ENCODE measurements around the gene SUFU. TPM values are rescaled to one million over a fixed set of nuclear protein-coding genes. Genes with fewer than 3 reads are reported as not detected.

Gene SUFU
- total RNA-seq, 1 experiment from 2014 or later = 2.7 TPM

DNA sequence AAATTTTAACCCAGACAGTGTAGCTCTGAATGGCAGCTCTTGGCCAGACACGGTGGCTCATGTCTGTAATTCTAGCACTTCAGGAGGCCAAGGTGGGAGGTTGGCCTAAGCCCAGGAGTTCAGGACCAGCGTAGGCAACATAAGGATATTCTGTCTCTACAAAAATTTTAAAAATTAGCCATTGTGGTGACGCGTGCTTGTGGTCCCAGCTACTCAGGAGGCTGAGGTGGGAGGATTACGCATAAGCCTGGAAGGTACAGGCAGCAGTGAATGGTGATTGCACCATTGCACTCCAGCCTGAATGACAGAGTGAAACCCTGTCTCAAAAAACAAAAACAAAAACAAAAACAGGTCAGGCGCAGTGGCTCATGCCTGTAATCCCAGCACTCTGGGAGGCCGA is 50.0 kb downstream of the SUFU start:
- Histone ChIP-seq H3F3A (ENCODE audit: low read length, unreplicated experiment) (no peaks in the 10 kb centered on the region), H3K9ac (ENCODE audit: low read length) (no peak overlapping the region), H3K27ac (ENCODE audit: low read length) (no peak overlapping the region), H3K36me3 (ENCODE audit: low read depth, low read length) (no peaks in the 10 kb centered on the region), H3K9me3 (ENCODE audit: low read length) (no peaks in the 10 kb centered on the region), H3K79me2 (ENCODE audit: low read length) (no peaks in the 10 kb centered on the region), H3K4me1 (ENCODE audit: insufficient read depth, low read length) (no peaks in the 10 kb centered on the region), H3K4me2 (ENCODE audit: low read length) (no peak overlapping the region), H3K27me3 (ENCODE audit: low read length) (no peaks in the 10 kb centered on the region), H3K4me3 (ENCODE audit: low read length) (no peak overlapping the region), H4K20me1 (ENCODE audit: low read length) (no peaks in the 10 kb centered on the region), H3K9me2 (replicated peaks; ENCODE audit: low read length) (no peaks in the 10 kb centered on the region), H2AFZ (ENCODE audit: low read length) (no peak overlapping the region)
- DNase-seq (no peak), ATAC-seq (no peak)
- intact Hi-C loops (cut with micrococcal nuclease) = no loop called here
- ChIA-PET POLR2A (ENCODE audit: unreplicated experiment) (no interaction called here), CTCF (no interaction called here)
- BruUV-seq (replicated peaks) = no TSS peak
- TF ChIP-seq EZH2phosphoT487 (IDR thresholded peaks at IDR 0.05; ENCODE audit: borderline replicate concordance, low read length) (no peak), EZH2 (IDR thresholded peaks at IDR 0.05; ENCODE audit: low read length, unreplicated experiment) (no peak)
- TF ChIP-seq, protein P1, sequence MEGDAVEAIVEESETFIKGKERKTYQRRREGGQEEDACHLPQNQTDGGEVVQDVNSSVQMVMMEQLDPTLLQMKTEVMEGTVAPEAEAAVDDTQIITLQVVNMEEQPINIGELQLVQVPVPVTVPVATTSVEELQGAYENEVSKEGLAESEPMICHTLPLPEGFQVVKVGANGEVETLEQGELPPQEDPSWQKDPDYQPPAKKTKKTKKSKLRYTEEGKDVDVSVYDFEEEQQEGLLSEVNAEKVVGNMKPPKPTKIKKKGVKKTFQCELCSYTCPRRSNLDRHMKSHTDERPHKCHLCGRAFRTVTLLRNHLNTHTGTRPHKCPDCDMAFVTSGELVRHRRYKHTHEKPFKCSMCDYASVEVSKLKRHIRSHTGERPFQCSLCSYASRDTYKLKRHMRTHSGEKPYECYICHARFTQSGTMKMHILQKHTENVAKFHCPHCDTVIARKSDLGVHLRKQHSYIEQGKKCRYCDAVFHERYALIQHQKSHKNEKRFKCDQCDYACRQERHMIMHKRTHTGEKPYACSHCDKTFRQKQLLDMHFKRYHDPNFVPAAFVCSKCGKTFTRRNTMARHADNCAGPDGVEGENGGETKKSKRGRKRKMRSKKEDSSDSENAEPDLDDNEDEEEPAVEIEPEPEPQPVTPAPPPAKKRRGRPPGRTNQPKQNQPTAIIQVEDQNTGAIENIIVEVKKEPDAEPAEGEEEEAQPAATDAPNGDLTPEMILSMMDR (conservative IDR thresholded peaks at IDR 0.05; ENCODE audit: low read depth, low read length) = no peak

DNA sequence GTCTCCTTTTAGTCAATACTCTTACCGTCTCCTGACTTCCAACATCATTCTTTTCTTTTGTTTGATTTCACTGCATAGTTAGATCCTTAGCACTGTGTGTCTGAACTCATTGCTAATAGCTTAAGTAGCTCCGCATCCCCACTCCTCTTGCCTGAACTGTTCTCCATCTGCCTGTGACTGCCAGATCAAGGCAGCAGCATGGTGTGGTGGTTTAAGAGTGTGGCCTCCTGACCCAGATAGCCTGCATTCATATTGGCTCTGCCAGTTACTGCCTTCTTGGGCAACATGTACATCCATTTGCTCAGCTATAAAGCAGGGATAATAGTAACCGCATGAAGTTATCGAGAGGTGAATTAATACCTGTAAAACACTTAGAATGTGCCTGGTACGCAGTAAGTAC is 50.8 kb downstream of the SUFU start:
- no peaks in the 10 kb centered on the region for H3K9me3 ChIP-seq (ENCODE audit: low read length)
- H3K36me3 ChIP-seq (ENCODE audit: low read depth, low read length) = no peaks in the 10 kb centered on the region
- no peaks in the 10 kb centered on the region for H3F3A ChIP-seq (ENCODE audit: low read length, unreplicated experiment)
- BruUV-seq (replicated peaks) = no TSS peak
- no peak overlapping the region for H3K4me2 ChIP-seq (ENCODE audit: low read length)
- ATAC-seq (no peak), DNase-seq (no peak)
- intact Hi-C loops (cut with micrococcal nuclease) = no loop called here
- H3K9ac ChIP-seq (ENCODE audit: low read length) = no peak overlapping the region
- H3K9me2 ChIP-seq (replicated peaks; ENCODE audit: low read length) = no peaks in the 10 kb centered on the region
- H3K27me3 ChIP-seq (ENCODE audit: low read length) = no peaks in the 10 kb centered on the region
- CTCF ChIA-PET = no interaction called here
- POLR2A ChIA-PET (ENCODE audit: unreplicated experiment) = no interaction called here
- TF ChIP-seq EZH2phosphoT487 (IDR thresholded peaks at IDR 0.05; ENCODE audit: borderline replicate concordance, low read length) (no peak), EZH2 (IDR thresholded peaks at IDR 0.05; ENCODE audit: low read length, unreplicated experiment) (no peak)
- TF ChIP-seq, protein P1 (conservative IDR thresholded peaks at IDR 0.05; ENCODE audit: low read depth, low read length) = no peak
- no peak overlapping the region for H3K27ac ChIP-seq (ENCODE audit: low read length)
- H3K4me1 ChIP-seq (ENCODE audit: insufficient read depth, low read length) = no peaks in the 10 kb centered on the region
- no peak overlapping the region for H3K4me3 ChIP-seq (ENCODE audit: low read length)
- H3K79me2 ChIP-seq (ENCODE audit: low read length) = no peaks in the 10 kb centered on the region
- no peak overlapping the region for H2AFZ ChIP-seq (ENCODE audit: low read length)
- no peaks in the 10 kb centered on the region for H4K20me1 ChIP-seq (ENCODE audit: low read length)

DNA sequence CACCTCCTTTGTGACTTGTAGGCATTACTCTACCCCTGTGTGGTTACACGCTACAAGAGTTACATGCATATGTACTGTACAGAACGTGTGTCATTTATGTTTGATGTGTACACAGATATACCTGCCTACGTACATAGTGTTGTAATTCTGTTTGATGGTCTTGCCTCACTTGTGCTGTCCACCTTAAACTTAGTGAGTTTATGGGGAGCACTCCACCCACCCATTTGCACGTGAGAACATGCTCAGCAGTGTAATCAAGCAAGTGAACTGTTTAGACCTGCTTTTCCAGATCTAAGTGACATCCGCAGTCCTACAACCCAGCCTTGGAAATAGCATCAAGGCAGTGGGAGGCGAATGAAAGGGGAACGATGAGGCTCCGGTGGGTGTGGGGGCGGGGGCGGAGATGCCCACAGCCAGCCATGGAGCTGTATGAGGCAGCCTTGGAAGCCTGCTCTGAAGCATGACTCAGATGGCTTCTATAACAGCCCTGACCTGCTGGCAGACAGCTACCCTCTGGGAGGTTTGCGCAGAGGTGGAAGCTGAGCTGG is 52.1 kb downstream of the SUFU start:
- H3K27me3 ChIP-seq (ENCODE audit: low read length) = no peaks in the 10 kb centered on the region
- intact Hi-C loops (cut with micrococcal nuclease) = no loop called here
- H3K4me3 ChIP-seq (ENCODE audit: low read length) = no peak overlapping the region
- ChIA-PET CTCF (no interaction called here), POLR2A (ENCODE audit: unreplicated experiment) (no interaction called here)
- no peaks in the 10 kb centered on the region for H3K79me2 ChIP-seq (ENCODE audit: low read length)
- no TSS peak for BruUV-seq (replicated peaks)
- no peak; the same call in 1 of the 2 replicates for ATAC-seq
- H3K4me1 ChIP-seq (ENCODE audit: insufficient read depth, low read length) = no peaks in the 10 kb centered on the region
- H3K27ac ChIP-seq (ENCODE audit: low read length) = no peak overlapping the region
- no peaks in the 10 kb centered on the region for H3F3A ChIP-seq (ENCODE audit: low read length, unreplicated experiment)
- no peaks in the 10 kb centered on the region for H4K20me1 ChIP-seq (ENCODE audit: low read length)
- no peaks in the 10 kb centered on the region for H3K9me3 ChIP-seq (ENCODE audit: low read length)
- H2AFZ ChIP-seq (ENCODE audit: low read length) = no peak overlapping the region
- H3K9me2 ChIP-seq (replicated peaks; ENCODE audit: low read length) = no peaks in the 10 kb centered on the region
- no peak for DNase-seq
- TF ChIP-seq, protein P1 (conservative IDR thresholded peaks at IDR 0.05; ENCODE audit: low read depth, low read length) = no peak
- TF ChIP-seq EZH2phosphoT487 (IDR thresholded peaks at IDR 0.05; ENCODE audit: borderline replicate concordance, low read length) = no peak
- TF ChIP-seq EZH2 (IDR thresholded peaks at IDR 0.05; ENCODE audit: low read length, unreplicated experiment) = no peak
- H3K36me3 ChIP-seq (ENCODE audit: low read depth, low read length) = no peaks in the 10 kb centered on the region
- H3K4me2 ChIP-seq (ENCODE audit: low read length) = no peak overlapping the region
- H3K9ac ChIP-seq (ENCODE audit: low read length) = no peak overlapping the region
